ENCODE data around the gene PRDM16. TPM values are rescaled to one million over a fixed set of nuclear protein-coding genes. Genes with fewer than 3 reads are reported as not detected.
A peak's percentile ranks its signal among the peaks of the same experiment; 100 is the strongest.

The PRDM16 gene
- total and polyA plus RNA-seq, 2 of the 13 experiments (the other 11 are each of a cell fraction or from before 2014, with no cell fraction given), result 0.15 to 0.81 TPM

DNA sequence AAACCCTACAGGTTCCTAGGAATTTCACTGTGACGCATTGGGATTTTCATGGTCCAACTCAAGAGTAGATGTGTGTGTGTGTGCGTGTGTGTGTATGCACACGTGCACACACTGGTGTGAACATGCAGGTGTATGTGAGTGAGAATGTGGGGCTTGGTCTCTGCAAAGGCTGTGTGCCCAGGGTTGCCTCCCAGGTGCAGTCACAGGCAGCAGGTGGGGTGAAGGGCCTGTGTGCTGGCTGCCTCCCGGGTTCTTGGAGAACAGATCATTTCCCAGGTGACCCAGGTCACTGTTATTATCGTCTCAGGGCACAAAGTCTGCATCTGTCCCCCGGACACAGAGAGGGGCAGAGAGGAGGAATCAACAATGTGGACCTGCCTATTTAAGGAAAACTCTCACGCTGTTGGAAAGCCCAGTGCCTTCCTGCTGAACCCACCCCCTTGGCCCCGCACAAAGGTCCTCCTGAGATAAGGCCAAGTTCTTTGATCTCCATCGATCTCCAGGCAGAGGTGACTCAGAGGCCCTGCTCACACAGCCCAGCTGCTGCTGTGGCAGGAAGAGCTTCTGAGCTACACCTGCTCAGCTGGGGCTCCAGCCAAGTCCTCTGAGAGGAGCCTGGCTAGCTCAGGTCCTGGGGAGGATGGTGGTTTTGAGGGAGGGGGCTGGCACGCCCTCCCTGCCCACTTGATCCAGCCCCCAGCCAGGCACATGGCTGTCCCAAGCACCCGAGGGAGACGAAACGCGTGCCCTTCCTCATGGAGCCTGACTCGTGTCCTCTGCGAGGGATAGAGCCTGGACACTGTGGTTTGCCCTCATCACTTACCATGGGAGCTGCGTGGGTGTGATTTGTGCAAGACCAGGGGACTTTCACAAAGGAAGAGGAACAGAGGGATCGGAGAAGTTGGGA is 251.5 kb downstream of the PRDM16 start (continued):
- TF ChIP-seq SETDB1 (CRISPR knock-in tag; IDR thresholded peaks at IDR 0.05; ENCODE audit: borderline replicate concordance) (no peak), ZNF7 (CRISPR knock-in tag; IDR thresholded peaks at IDR 0.05) (no peak; the same call in 1 of the 2 replicates), HNRNPUL1 (IDR thresholded peaks at IDR 0.05; ENCODE audit: low read depth, low read length) (no peak), MIER3 (CRISPR knock-in tag; IDR thresholded peaks at IDR 0.05; ENCODE audit: borderline replicate concordance) (peak; percentile 96; the same call in 1 of the 2 replicates), NFKB2 (CRISPR knock-in tag; IDR thresholded peaks at IDR 0.05; ENCODE audit: borderline replicate concordance) (peak; percentile 89; the same call in 1 of the 2 replicates), ZNF614 (CRISPR knock-in tag; IDR thresholded peaks at IDR 0.05; ENCODE audit: borderline replicate concordance) (peak; percentile 91), CBX1 (IDR thresholded peaks at IDR 0.05; ENCODE audit: low read depth) (peak; percentile 68), RBFOX2 (IDR thresholded peaks at IDR 0.05; ENCODE audit: low read depth, low read length) (peak; percentile 81), CREB1 (IDR thresholded peaks at IDR 0.05) (no peak), CREB1 (CRISPR knock-in tag; IDR thresholded peaks at IDR 0.05) (no peak), GATAD1 (CRISPR knock-in tag; IDR thresholded peaks at IDR 0.05) (peak; percentile 77), SKI (IDR thresholded peaks at IDR 0.05; ENCODE audit: partially characterized antibody) (peak; percentile 90), ETV5 (CRISPR knock-in tag; IDR thresholded peaks at IDR 0.05; ENCODE audit: borderline replicate concordance) (peak; percentile 98), MED8 (CRISPR knock-in tag; IDR thresholded peaks at IDR 0.05; ENCODE audit: insufficient replicate concordance) (peak; percentile 97), KLF15 (CRISPR knock-in tag; IDR thresholded peaks at IDR 0.05; ENCODE audit: borderline replicate concordance) (no peak), TEAD2 (CRISPR knock-in tag; IDR thresholded peaks at IDR 0.05) (no peak), ZNF367 (CRISPR knock-in tag; IDR thresholded peaks at IDR 0.05; ENCODE audit: borderline replicate concordance) (no peak), MATR3 (CRISPR knock-in tag; IDR thresholded peaks at IDR 0.05) (no peak), SMARCE1 (IDR thresholded peaks at IDR 0.05; ENCODE audit: borderline replicate concordance) (no peak), CC2D1A (CRISPR knock-in tag; IDR thresholded peaks at IDR 0.05) (peak; percentile 90; the same call in 1 of the 2 replicates), ZMAT3 (CRISPR knock-in tag; conservative IDR thresholded peaks at IDR 0.05) (peak; percentile 97), AGO2 (optimal IDR thresholded peaks at IDR 0.05; ENCODE audit: low read depth, low read length) (peak; percentile 55), ZBTB3 (CRISPR knock-in tag; IDR thresholded peaks at IDR 0.05; ENCODE audit: borderline replicate concordance, low read depth) (peak; percentile 42; the same call in 1 of the 2 replicates), SATB2 (CRISPR knock-in tag; IDR thresholded peaks at IDR 0.05) (no peak), MTA1 (CRISPR knock-in tag; IDR thresholded peaks at IDR 0.05; ENCODE audit: borderline replicate concordance) (peak; percentile 100), ARNTL (CRISPR knock-in tag; IDR thresholded peaks at IDR 0.05) (peak; percentile 97), ZNF124 (CRISPR knock-in tag; IDR thresholded peaks at IDR 0.05) (peak; percentile 97), STAG1 (CRISPR knock-in tag; IDR thresholded peaks at IDR 0.05) (peak; percentile 38), ZFP36L1 (CRISPR knock-in tag; IDR thresholded peaks at IDR 0.05) (peak; percentile 59; the same call in 1 of the 2 replicates)
- TF ChIP-seq, protein P1, sequence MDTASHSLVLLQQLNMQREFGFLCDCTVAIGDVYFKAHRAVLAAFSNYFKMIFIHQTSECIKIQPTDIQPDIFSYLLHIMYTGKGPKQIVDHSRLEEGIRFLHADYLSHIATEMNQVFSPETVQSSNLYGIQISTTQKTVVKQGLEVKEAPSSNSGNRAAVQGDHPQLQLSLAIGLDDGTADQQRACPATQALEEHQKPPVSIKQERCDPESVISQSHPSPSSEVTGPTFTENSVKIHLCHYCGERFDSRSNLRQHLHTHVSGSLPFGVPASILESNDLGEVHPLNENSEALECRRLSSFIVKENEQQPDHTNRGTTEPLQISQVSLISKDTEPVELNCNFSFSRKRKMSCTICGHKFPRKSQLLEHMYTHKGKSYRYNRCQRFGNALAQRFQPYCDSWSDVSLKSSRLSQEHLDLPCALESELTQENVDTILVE (CRISPR knock-in tag; IDR thresholded peaks at IDR 0.05), result peak; percentile 83
- TF ChIP-seq, protein P2, sequence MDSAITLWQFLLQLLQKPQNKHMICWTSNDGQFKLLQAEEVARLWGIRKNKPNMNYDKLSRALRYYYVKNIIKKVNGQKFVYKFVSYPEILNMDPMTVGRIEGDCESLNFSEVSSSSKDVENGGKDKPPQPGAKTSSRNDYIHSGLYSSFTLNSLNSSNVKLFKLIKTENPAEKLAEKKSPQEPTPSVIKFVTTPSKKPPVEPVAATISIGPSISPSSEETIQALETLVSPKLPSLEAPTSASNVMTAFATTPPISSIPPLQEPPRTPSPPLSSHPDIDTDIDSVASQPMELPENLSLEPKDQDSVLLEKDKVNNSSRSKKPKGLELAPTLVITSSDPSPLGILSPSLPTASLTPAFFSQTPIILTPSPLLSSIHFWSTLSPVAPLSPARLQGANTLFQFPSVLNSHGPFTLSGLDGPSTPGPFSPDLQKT (CRISPR knock-in tag; IDR thresholded peaks at IDR 0.05; ENCODE audit: borderline replicate concordance), result 0 out of 2 replicates have a peak, but pooled peaks have one; percentile 31
